GM23338 (cell line): Measurements from ENCODE around the gene TMEM255B.

Source experiments
- CREB1 ChIP-seq: fragments of 250-450 bp; sonication (Bioruptor Pico); IDR thresholded peaks from 2 replicates; pipeline ENCODE4 v1.5.0; 2020; ENCODE audit warnings: low read depth, mild to moderate bottlenecking, moderate library complexity
- CTCF ChIP-seq, 2 experiments: fragments of 200-600 bp in 1 of 2; sonication (generic) in 1 of 2; conservative IDR thresholded peaks; 2 replicates each; pipeline versions ENCODE4 v1.5.1 to v1.6.1; 2016 to 2017; ENCODE audit warnings: antibody characterized with exemption in 2 of 2, low read depth in 2 of 2, mild to moderate bottlenecking in 2 of 2, moderate library complexity in 1 of 2
- ETS1 ChIP-seq: IDR thresholded peaks from 2 replicates; pipeline ENCODE4 v1.6.1; 2016; ENCODE audit warnings: antibody characterized with exemption
- EZH2 ChIP-seq: fragments of 200-600 bp; sonication (generic); IDR thresholded peaks from one replicate; pipeline ENCODE4 v1.8.0; 2017; ENCODE audit warnings: antibody characterized with exemption, mild to moderate bottlenecking, low read depth; ENCODE audit not compliant: unreplicated experiment
- EZH2phosphoT487 ChIP-seq: fragments of 200-600 bp; sonication (generic); IDR thresholded peaks from one replicate; pipeline ENCODE4 v1.8.1; 2018; ENCODE audit warnings: antibody characterized with exemption; ENCODE audit not compliant: unreplicated experiment
- JUNB ChIP-seq: IDR thresholded peaks from one replicate; pipeline ENCODE4 v1.6.1; 2016; ENCODE audit warnings: antibody characterized with exemption; ENCODE audit not compliant: unreplicated experiment
- POLR2AphosphoS5 ChIP-seq: IDR thresholded peaks from 2 replicates; pipeline ENCODE4 v1.6.1; 2016; ENCODE audit warnings: antibody characterized with exemption, low read depth
- REST ChIP-seq: IDR thresholded peaks from one replicate; pipeline ENCODE4 v1.6.1; 2018; ENCODE audit warnings: antibody characterized with exemption; ENCODE audit not compliant: unreplicated experiment
- ZNF114 ChIP-seq: fragments of 250-450 bp; sonication (Bioruptor Pico); IDR thresholded peaks from 2 replicates; pipeline ENCODE4 v1.5.0; 2020; ENCODE audit warnings: mild to moderate bottlenecking, moderate library complexity
- ZNF331 ChIP-seq: fragments of 250-450 bp; sonication (Bioruptor Pico); IDR thresholded peaks from 2 replicates; pipeline ENCODE4 v1.5.0; 2020; ENCODE audit warnings: low read depth, mild to moderate bottlenecking, moderate library complexity
- ZNF462 ChIP-seq: fragments of 250-450 bp; sonication (Bioruptor Pico); IDR thresholded peaks from 2 replicates; pipeline ENCODE4 v1.5.0; 2020; ENCODE audit warnings: mild to moderate bottlenecking, moderate library complexity

DNA sequence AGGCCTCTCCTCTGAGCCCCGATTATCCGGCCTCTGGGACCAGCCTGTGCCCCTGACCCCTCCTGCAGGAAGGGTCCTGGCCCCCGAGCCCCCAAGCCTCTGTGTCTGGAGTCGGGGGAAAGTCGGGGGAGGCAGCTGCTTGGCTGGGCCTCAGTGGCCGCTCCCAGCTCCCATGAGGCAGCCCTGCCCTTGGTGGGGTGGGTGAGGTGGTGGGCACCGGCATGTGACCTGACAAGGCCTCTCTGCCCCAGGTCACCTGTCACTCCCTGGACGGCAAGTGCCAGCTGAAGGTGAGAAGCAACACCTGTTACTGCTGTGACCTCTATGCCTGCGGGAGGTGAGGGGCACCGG lies 41.5 kb downstream of the TMEM255B start:
- no peak for TF ChIP-seq POLR2AphosphoS5
- no peak for TF ChIP-seq EZH2
- no peak for TF ChIP-seq CTCF (conservative IDR thresholded peaks at IDR 0.05; ENCODE audit: low read depth in 2 of 2)
- no peak for TF ChIP-seq ZNF331 (CRISPR knock-in tag)
- no peak for TF ChIP-seq ZNF114 (CRISPR knock-in tag)
- no peak for TF ChIP-seq EZH2phosphoT487
- no peak for TF ChIP-seq ETS1
- no peak for TF ChIP-seq JUNB
- no peak for TF ChIP-seq CREB1 (CRISPR knock-in tag)
- no peak for TF ChIP-seq REST
- no peak for TF ChIP-seq ZNF462
